GM19324 (cell line): ENCODE results near the gene KLHL17.
A peak's percentile ranks its signal among the peaks of the same experiment; 100 is the strongest.

Source experiments
- ATAC-seq: cut with Tn5 transposase; IDR thresholded peaks from one replicate; pipeline ENCODE4 v1.9.1; 2021; ENCODE audit warnings: mild to moderate bottlenecking, moderate library complexity; ENCODE audit not compliant: unreplicated experiment, low FRiP score

The KLHL17 gene

GRCh38 chr1:960363-961131, at the start of gene KLHL17:
TSS of gene KLHL17 (plus strand) at chr1:960584. CDS start at chr1:960694, 110 bp downstream.
- ATAC-seq: peak; percentile 35

DNA sequence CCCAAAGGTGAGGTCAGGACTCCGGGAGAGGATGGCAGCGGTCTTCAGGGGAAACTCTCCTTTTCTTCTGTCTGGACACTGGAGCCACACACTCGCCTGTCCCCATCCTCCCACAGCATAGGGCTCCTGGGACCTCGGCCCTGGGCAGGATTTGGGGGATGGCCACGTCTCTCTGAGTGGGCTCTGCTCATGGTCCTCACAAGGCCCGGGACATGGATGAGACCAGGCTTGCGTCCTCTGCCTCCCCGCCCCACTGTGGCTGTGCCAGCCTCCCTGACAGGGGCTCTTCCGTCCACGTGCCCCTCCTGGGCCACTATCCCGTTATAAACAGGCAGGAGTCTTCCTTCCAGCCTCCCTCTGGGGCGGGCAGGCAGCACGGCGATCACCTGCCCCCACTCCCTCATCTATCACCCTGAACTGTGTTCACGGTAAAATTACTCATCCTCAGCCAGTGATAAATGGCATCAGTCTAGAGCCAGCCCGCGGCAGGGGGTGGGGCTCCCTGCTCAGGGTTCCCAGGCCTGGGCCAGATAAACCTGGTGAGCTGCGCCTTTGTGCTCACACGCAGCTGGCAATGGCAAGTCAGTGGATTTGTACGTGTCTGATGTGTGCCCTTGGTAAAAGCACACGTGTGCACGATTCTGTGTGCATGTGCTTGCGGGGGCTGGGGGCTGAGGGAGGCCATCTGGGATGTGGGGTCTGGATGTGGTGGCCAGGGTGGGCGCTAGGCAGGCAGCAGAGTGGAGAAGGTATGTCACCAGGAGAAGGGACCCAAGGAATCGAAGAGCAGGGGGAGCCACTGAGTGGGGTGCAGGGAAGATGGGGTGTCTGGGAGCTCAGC, 49.3 kb upstream of the KLHL17 start:
- no peak for ATAC-seq

DNA sequence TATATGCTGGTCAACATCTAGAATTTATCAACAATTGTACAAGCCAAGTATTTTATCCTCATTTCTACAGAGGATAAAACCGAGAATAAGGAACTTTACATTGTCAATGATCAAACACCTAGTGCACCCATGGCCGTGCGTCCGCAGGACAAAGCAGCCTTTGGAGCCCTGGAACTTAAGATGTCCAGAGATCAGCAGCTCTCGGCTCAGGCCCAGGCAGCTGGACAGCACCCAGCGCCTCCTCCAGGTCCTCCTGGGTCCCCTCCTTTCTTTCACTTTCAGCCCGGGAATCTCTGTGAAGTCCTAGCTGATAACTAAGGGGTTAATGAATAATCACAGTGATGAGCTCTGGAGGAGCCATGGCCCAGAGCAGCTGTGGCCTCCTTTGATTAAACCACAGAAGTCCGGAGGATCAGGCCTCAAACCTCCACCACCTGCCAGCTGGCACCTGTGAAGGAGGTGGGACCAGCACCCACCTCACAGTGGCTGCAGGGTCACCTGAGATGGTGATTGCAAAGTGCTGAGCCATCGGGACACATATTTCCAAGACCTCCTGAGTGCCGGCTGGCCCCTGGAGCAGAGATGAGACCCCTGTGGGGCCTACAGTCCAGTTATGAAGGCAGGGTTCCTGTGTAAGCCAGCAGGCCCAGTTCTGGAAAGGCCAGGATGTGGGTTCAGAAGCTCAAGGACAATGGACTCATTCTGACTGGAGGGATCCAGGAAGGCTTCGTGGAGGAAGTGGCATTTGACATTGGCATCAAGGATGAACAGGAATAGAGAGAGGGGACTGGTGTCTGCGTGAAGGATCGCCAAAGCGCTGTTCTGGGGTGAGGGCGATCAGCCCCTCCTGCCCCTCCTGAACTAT, 48.3 kb upstream of the KLHL17 start:
- ATAC-seq: no peak

GRCh38 chr1:912740-913301, 47.6 kb upstream of the KLHL17 start:
- ATAC-seq: no peak

- no peak for ATAC-seq
These were observed 46.8 kb upstream of the KLHL17 start for GRCh38 chr1:913491-914130.

DNA sequence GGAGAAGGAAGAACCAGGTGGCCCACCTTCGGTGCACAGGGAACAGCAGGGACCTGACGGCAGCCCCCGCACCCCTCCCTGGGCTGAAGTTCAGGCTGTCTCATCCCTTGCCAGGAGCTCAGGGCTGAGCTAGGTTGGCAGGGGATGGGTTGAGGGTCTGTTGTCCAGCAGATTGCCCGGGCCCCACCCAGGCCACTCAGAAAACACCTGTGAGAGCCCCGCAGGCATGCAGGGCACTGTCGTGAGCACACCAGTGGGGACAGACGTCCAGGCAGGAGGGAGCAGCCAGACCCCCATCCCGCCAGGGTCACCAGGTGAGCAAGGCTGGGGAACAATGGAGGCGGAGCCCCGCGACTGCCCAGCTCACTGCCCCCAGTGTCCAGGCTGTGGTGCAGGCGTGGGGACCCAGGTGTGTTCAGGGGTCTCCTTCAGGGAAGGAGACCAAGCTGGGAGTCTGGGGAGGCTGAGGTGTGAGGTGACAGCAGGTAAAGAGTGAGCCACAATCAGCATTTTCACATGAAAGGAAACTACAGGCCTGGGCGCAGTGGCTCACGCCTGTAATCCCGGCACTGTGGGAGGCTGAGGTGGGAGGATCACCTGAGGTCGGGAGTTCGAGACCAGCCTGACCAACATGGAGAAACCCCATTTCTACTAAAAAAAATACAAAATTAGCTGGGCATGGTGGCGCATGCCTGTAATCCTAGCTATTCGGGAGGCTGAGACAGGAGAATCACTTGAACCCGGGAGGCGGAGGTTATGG, 46.1 kb upstream of the KLHL17 start:
- ATAC-seq: no peak

- ATAC-seq: no peak
These were observed 45.5 kb upstream of the KLHL17 start for GRCh38 chr1:914891-915280.

GRCh38 chr1:915295-916172, 44.9 kb upstream of the KLHL17 start:
- ATAC-seq: no peak

DNA sequence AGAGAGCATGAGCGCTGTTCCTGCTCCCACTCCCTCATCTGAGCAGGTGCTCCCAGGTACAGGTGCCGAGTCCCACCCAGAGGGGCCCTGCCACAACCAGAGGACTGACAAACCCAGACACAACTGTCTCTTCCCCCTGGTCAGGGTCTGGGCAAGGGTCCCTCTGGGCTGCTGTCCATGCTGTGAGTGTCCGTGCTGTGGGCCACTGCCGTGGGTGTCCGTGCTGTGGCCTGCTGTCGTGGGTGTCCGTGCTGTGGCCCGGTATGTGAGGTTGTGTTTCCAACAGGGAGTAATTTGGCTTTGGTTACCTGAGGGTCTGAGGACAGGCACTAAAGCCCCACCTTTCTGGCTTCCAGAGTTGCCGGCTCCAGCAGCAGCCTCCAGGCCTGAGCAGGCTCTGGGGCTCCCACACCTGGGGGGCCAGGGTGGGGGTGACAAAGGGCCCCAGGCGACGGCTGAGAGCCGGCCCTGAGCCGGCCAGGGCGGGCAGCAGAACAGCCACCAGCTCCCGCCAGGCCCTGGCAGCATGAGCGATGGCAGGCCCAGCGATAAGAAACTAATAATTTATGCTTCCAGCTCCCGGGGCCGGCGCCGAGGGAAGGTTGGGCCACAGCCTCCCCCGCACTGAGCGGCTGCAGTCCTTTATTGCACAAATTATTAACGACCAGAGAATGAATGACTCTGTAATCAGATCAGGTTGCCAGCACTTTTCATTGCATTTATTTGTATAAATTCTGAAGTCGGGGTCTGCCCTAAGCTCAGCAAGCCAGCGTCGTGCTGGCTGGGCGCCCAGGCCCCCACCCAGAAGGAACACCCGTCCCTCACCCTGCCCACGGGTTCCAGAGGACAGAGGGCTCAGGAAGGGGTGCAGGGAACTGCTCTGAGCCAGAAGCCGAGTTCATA, 44.0 kb upstream of the KLHL17 start:
- no peak for ATAC-seq

DNA sequence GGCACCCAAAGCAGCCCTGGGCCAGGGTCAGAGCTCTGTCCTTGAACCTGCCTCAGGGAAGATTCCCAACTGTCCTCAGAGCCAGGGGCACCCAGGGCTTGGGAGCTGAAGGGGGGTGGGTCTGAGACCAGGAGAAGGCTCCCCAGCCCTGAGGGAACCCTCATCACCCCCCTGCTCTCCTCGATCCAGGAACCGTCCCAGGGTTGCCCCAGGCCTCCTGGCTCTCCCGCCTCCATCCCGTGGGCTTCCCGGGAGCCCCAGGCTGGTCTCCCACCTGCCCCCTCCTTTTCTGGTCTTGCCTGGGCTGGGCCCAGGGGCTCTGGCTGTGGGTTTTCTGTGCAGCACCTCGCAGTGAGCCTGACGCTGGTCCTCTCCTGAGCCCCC, 43.3 kb upstream of the KLHL17 start:
- no peak for ATAC-seq

DNA sequence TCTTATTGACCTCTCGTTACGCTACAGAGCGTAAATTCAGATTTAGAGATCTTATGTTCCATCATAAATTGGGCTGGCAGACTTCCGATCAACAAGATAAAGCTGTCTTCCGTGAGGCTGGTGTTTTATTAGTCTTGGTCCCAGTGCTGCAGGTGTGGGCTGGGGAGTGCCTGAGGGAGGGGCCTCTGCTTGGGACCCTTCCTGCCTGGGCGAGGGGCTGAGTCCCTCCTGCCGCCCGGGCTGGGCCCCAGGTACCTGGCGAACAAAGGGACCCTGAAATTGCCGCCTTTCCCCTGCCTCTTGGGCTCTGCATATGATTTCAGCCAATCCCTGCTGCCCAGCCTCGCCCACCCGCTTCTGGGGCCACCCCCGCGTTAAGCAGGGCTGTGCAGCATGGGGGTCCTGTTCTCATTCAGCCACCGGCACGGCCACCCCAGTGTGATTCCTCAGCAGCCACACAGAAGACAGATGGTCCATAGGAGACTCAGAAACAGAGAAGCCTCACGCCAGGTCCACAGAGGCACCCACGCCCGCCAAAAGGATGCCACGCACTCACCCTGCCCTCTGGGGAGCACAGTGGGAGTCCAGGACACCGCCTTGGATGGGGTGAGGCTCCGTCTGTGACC, 42.8 kb upstream of the KLHL17 start:
- ATAC-seq: no peak

- ATAC-seq: no peak
These were observed 42.0 kb upstream of the KLHL17 start for GRCh38 chr1:918353-918752.

- no peak for ATAC-seq
These were observed 41.5 kb upstream of the KLHL17 start for GRCh38 chr1:918843-919242.

DNA sequence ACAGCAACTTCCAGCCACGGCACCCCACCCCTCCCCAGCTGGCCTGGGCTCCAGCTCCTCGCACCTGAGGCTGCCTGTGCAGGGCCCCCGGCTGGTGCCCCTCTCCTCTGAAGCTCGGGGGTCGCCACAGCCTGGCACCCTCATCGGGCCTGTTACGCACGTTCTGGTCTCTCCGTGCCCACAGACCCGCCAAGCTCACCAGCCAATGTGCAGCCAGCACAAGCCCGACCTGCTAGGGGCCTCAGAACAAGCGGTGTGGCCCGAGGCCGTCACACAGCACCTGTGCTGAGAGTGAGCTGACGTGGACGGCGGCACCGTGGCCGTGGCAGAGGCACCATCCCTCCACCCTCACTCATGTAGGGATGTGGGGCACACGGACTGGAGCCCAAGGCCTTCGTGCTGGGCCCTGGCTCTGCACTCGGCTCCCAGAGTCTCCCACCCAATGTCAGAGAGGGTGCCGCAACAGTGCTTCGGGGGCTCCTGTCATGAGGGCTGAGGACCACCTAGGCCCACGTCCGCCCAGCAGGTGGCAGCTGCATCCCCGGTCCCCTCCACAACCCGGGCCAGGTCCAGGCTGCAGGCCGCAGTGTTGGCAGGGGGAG, 41.0 kb upstream of the KLHL17 start:
- no peak for ATAC-seq

GRCh38 chr1:920010-920409, 40.4 kb upstream of the KLHL17 start:
- no peak for ATAC-seq

GRCh38 chr1:920521-920920, 39.9 kb upstream of the KLHL17 start:
- ATAC-seq: no peak
